HG02678 (cell line): ENCODE measurements around the gene SBK1.
"Not testable (repeated sequence)": the region's sequence is repeated elsewhere in the genome, so short reads cannot be mapped to it uniquely, and the experiment has no call there.

Experiments used
- ATAC-seq: cut with Tn5 transposase; IDR thresholded peaks from one replicate; pipeline ENCODE4 v1.9.1; 2021; ENCODE audit warnings: mild to moderate bottlenecking, moderate library complexity; ENCODE audit not compliant: unreplicated experiment

The SBK1 gene

GRCh38 chr16:28291651-28292626 lies at the start of gene SBK1:
Gene SBK1 (plus strand): TSS chr16:28292525. CDS start chr16:28317392, 24,867 bp downstream.
- peak; percentile 94 for ATAC-seq

GRCh38 chr16:28249483-28249882 lies 42.8 kb upstream of the SBK1 start:
- ATAC-seq: not testable (repeated sequence)

- ATAC-seq: no peak
Measured at GRCh38 chr16:28250999-28251398, 41.3 kb upstream of the SBK1 start.

- ATAC-seq: no peak
Measured at GRCh38 chr16:28254158-28254557, 38.2 kb upstream of the SBK1 start.

- no peak for ATAC-seq
Measured at GRCh38 chr16:28255838-28256237, 36.5 kb upstream of the SBK1 start.

GRCh38 chr16:28257256-28257655 lies 35.1 kb upstream of the SBK1 start:
- ATAC-seq: no peak

- ATAC-seq: no peak
Measured at GRCh38 chr16:28258567-28258966, 33.8 kb upstream of the SBK1 start.

- no peak for ATAC-seq
Measured at GRCh38 chr16:28259091-28259780, 33.1 kb upstream of the SBK1 start.

- ATAC-seq: no peak
Measured at GRCh38 chr16:28259781-28260150, 32.6 kb upstream of the SBK1 start.

GRCh38 chr16:28260193-28260592 lies 32.1 kb upstream of the SBK1 start:
- ATAC-seq: no peak

- ATAC-seq: no peak
Measured at GRCh38 chr16:28261942-28262341, 30.4 kb upstream of the SBK1 start.

- ATAC-seq: no peak
Measured at GRCh38 chr16:28263305-28263704, 29.0 kb upstream of the SBK1 start.

- ATAC-seq: no peak
Measured at GRCh38 chr16:28264656-28265055, 27.7 kb upstream of the SBK1 start.

- ATAC-seq: no peak
Measured at GRCh38 chr16:28265822-28266221, 26.5 kb upstream of the SBK1 start.

GRCh38 chr16:28267356-28267755 lies 25.0 kb upstream of the SBK1 start:
- no peak for ATAC-seq

- ATAC-seq: no peak
Measured at GRCh38 chr16:28273511-28273910, 18.8 kb upstream of the SBK1 start.

GRCh38 chr16:28274676-28275075 lies 17.6 kb upstream of the SBK1 start:
- ATAC-seq: no peak

GRCh38 chr16:28276301-28276700 lies 16.0 kb upstream of the SBK1 start:
- ATAC-seq: no peak

- no peak for ATAC-seq
Measured at GRCh38 chr16:28277537-28278388, 14.6 kb upstream of the SBK1 start.

GRCh38 chr16:28279006-28279405 lies 13.3 kb upstream of the SBK1 start:
- no peak for ATAC-seq
